Prostate gland (tissue), 2 donors: ENCODE measurements around the gene ADRM1.

Experiments used
- POLR2A ChIP-seq: fragments of 450-650 bp; IDR thresholded peaks from one replicate; pipeline ENCODE4 v1.6.1; 2016; ENCODE audit warnings: antibody characterized with exemption, mild to moderate bottlenecking
- POLR2AphosphoS5 ChIP-seq: sonication (generic); formaldehyde crosslinking; IDR thresholded peaks from one replicate; pipeline ENCODE4 v1.6.1; 2017; ENCODE audit warnings: antibody characterized with exemption
- TF ChIP-seq, protein P1 (sequence below), 4 experiments: fragments of 200-600 bp in 2 of 4; fragments of 450-650 bp in 2 of 4; sonication (generic) in 2 of 4; IDR thresholded peaks; 1 replicate in 3 of 4; 2 replicates in 1 of 4; pipeline ENCODE4 v1.5.1; 2016 to 2019; ENCODE audit warnings: antibody characterized with exemption in 4 of 4, mild to moderate bottlenecking in 2 of 4, moderate library complexity in 2 of 4

DNA sequence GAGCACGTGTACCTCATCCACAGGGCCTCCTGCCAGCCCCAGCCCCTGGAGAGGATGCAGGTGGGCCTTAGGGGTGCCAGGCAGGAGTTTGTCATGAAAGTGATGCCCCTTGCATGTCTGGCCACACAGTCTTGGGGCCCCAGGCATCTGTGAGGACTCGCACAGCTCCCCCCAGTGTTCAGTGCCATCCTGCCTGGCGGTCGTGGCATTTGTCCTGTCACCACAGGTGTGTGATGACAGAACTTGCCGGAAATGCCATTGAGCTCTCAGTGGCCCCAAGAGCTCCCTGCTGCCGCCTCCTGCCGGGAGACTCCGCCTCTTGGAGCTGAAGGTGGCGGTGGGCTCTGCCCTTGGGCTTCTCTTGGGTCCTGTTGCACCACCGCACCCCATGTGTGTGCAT, 30.6 kb upstream of the ADRM1 start:
- TF ChIP-seq POLR2AphosphoS5 (no peak), POLR2A (no peak)
- TF ChIP-seq, protein P1, sequence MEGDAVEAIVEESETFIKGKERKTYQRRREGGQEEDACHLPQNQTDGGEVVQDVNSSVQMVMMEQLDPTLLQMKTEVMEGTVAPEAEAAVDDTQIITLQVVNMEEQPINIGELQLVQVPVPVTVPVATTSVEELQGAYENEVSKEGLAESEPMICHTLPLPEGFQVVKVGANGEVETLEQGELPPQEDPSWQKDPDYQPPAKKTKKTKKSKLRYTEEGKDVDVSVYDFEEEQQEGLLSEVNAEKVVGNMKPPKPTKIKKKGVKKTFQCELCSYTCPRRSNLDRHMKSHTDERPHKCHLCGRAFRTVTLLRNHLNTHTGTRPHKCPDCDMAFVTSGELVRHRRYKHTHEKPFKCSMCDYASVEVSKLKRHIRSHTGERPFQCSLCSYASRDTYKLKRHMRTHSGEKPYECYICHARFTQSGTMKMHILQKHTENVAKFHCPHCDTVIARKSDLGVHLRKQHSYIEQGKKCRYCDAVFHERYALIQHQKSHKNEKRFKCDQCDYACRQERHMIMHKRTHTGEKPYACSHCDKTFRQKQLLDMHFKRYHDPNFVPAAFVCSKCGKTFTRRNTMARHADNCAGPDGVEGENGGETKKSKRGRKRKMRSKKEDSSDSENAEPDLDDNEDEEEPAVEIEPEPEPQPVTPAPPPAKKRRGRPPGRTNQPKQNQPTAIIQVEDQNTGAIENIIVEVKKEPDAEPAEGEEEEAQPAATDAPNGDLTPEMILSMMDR (IDR thresholded peaks at IDR 0.05), result no peak
